ENCODE measurements around the gene SGCE.

SGCE gene

DNA sequence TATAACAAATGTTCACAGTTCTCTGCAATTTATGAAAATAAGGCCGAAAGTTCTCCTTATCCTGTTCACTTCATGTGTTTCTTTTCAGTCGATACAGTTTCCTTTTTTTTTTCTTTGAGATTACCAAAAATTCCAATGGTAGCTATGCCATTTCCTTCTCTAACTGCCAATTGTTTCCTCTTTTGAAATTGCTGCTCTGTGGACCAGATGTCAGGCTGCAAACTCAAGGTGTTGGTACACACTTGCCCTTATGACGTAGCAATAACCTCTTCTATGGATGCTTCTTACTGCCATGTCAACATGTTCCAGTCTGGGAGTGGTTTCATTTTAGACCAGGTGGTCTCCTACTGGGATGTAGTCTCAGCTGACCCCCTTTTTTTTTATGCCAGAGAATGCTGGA is 93.4 kb downstream of the SGCE start:
- no peak for DNase-seq

DNA sequence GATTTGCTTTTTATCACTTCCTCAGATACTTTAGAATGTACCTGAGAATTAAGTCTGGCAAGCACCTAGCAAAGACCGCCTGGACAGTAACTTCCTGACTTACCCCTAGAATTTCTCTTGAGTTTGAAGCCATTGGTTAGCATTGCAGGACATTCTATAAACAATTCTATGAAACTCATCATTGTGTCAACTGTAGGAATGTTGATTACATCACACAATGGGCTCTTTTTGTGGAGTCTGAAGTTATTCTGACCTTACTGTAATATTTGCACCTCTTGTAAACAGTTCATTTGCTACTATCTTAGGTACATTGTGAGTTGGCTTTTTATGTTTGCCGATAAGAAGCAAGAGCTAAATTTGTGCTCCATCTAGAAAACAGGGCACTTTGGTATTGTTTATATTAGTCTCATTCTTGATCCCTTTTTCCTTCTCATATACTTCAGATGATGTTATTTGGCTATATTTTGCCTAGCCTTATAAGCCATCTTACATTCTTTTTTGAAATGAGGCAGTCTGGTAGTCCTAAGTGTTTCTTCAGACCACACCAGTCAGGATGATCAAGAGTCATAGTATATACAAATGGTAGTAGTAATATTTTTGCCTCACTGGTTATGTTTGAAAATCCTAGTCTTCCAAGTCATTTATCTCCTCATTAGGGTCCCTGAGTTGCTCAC is 94.0 kb downstream of the SGCE start:
- no peak for DNase-seq

DNA sequence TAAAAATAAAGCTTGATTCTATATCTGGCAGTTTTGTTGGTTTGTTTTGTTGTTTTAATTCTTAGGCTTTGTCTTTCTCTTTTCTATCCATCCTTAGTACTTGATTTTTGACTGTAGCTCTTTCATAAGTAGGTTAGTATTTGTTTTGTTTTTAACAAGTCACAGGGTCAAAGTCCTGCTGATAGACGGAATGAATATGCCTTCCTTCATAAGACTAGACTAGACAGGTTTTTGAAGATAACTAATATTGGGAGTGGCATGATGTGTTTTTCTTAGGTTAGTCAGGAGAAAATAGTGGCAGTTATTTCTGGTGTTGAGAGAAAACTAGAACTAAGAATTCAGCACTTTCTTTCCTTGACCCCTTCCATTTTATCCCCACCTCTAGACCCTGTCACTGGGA is 96.0 kb downstream of the SGCE start:
- DNase-seq: no peak

DNA sequence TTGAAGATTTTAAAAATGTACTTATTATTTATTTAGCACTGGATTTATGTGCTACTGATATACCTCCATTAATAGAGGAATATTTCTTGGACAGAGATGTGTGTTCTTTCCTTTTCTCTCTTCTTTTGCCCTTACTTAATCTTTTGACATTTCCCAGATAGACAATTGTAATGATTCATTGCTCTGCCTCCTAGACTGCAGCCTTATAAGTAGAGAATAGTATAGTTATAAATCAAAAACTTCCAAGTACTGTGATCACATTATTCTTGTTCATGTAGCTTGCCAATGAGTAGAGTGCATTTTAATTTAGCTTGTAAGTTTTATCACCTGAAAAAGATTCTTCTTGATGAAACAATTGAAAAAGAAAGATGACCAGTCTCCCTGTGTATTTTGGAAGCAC is 98.7 kb downstream of the SGCE start:
- no peak for DNase-seq

DNA sequence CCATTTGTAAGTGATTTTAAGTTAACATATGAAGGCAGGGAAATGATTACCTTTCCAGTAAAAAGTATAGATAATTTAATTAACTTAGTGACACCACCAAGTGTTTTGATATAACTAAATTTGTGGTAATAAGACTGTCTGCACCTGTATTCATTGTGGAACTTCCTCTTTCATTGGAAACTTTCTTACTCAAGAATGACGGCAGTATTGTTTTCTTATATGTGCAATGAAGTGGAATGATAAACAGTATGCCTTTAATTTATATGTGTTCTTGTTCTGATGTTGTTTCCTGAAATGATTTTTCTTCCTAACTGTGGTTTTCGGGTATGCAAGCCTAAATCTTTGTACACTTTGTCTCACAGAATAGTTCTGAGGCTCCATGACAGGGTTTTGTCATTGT is 99.9 kb downstream of the SGCE start:
- no peak for DNase-seq

DNA sequence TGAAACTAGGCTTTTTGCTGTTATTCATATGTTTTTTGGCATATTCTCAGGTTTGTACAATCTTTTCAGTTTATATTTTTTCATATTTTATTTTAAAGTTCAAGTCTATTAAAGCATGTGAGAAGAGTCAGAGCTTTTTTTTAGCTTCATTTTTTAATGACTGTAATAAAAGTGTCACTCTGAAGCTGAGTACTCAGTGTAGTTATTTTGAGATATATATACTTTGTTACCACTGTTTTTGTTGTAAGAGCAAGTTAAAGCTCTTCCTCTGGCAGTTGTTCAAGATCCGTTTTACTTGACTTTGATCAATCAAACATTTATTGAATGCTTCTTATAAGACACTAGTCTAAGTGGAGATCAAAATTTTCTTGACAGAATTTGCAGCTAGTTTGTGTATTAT is 108.8 kb downstream of the SGCE start:
- no peak for DNase-seq

DNA sequence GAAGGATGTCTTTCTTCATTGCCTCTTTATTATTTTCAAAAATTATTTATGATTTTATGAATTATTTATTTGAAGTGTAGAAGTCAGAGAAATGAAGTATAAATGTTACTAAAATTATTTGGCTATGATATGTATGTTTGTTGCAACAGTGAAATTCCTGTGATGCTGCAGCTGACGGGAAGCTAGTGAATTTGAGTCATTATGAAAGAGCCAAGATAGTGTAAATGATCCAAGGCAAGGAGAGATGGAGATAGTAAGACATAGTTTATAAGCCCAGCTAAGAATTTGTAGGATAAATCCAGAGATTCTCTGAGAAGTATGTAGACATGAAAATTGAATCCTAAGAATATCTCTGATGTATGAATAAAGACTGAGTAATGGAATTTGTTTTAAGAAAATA is 115.5 kb downstream of the SGCE start:
- no peak for DNase-seq
